Osteocyte (in vitro differentiated cells): Measurements from ENCODE around the gene WNK2. TPM values are rescaled to one million over a fixed set of nuclear protein-coding genes. Genes with fewer than 3 reads are reported as not detected.

Experiments used
- DNase-seq: peaks from one replicate; pipeline ENCODE4 v3.0.0; 2021; ENCODE audit warnings: mixed read lengths; ENCODE audit not compliant: unreplicated experiment; ENCODE audit errors: extremely low spot score
- H3K27ac Mint-ChIP-seq: one replicate; pipeline ENCODE4 v1.8.0; 2021; ENCODE audit warnings: mild to moderate bottlenecking, mixed read lengths; ENCODE audit not compliant: unreplicated experiment
- H3K27me3 Mint-ChIP-seq: one replicate; pipeline ENCODE4 v1.8.0; 2021; ENCODE audit warnings: mixed read lengths; ENCODE audit not compliant: unreplicated experiment
- H3K36me3 Mint-ChIP-seq: one replicate; pipeline ENCODE4 v1.8.0; 2021; ENCODE audit warnings: mixed read lengths; ENCODE audit not compliant: unreplicated experiment
- H3K4me1 Mint-ChIP-seq: one replicate; pipeline ENCODE4 v1.8.0; 2021; ENCODE audit warnings: mixed read lengths; ENCODE audit not compliant: unreplicated experiment
- H3K4me3 Mint-ChIP-seq: one replicate; pipeline ENCODE4 v1.8.0; 2021; ENCODE audit warnings: mild to moderate bottlenecking, moderate library complexity, mixed read lengths; ENCODE audit not compliant: unreplicated experiment
- H3K9me3 Mint-ChIP-seq: one replicate; pipeline ENCODE4 v1.8.0; 2021; ENCODE audit warnings: mixed read lengths; ENCODE audit not compliant: unreplicated experiment
- CTCF ChIP-seq: fragments of 200-600 bp; sonication (generic); IDR thresholded peaks from 2 replicates; pipeline ENCODE4 v1.5.0; 2021; ENCODE audit warnings: antibody characterized with exemption, mild to moderate bottlenecking, moderate library complexity
- total RNA-seq: library from RNA; stranded (reverse); gene quantifications from 2 replicates; pipeline ENCODE4 v1.2.1, GENCODE V29; 2021

The WNK2 gene
- total RNA-seq, 1 donor from 2014 or later: not detected

DNA sequence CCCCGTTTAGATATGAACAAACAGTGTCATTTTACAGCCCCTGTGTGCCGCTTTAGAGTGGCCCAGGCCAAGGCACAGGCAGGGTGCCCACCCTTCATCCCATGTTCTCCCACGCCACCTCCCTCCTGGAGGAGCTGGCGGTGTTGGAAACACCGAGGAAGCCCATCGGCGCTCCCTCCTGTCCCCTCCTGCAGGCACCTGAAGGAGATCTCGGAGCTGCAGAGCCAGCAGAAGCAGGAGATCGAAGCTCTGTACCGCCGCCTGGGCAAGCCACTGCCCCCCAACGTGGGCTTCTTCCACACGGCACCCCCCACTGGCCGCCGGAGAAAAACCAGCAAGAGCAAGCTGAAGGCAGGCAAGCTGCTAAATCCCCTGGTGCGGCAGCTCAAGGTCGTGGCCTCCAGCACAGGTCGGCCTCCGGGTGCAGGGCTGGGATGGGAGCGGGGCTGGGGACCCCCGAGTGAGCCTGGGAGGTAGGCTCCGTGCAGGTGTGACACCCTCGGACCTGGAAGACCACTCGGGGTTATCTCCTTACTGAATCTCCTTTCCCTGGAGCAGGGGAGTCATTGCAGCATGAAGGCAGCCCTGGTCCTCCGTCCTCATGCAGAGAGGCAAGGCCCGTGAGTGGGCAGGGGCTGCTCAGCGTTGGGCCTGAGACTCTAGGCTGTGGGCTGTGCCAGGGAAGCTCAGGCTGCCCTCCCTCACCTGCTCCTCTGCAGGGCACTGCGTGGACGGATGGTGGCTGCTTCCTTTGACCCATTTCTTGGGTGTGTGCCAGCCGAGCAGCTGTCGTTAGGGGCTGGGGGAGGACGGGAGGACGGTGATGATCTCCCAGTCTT, 113.9 kb downstream of the WNK2 start:
- no peaks in the 10 kb centered on the region for H3K9me3 Mint-ChIP-seq
- no peak overlapping the region for H3K4me3 Mint-ChIP-seq
- peaks cover 9% of the 10 kb centered on the region for H3K27me3 Mint-ChIP-seq
- DNase-seq: no peak
- no peak overlapping the region for H3K27ac Mint-ChIP-seq
- H3K4me1 Mint-ChIP-seq: no peaks in the 10 kb centered on the region
- H3K36me3 Mint-ChIP-seq: no peaks in the 10 kb centered on the region
- TF ChIP-seq CTCF: no peak

GRCh38 chr9:93298498-93299417, 114.8 kb downstream of the WNK2 start:
- DNase-seq: no peak
- no peaks in the 10 kb centered on the region for H3K9me3 Mint-ChIP-seq

GRCh38 chr9:93299418-93300174, 115.7 kb downstream of the WNK2 start:
- DNase-seq: no peak
- Mint-ChIP-seq H3K27ac (no peak overlapping the region), H3K27me3 (peaks cover 7% of the 10 kb centered on the region), H3K4me3 (no peak overlapping the region), H3K4me1 (no peaks in the 10 kb centered on the region), H3K36me3 (no peaks in the 10 kb centered on the region), H3K9me3 (no peaks in the 10 kb centered on the region)
- no peak for TF ChIP-seq CTCF

More at GRCh38 chr9:93298498-93299417, 114.8 kb downstream of the WNK2 start:
- peaks cover 9% of the 10 kb centered on the region for H3K27me3 Mint-ChIP-seq
- no peak overlapping the region for H3K4me3 Mint-ChIP-seq
- TF ChIP-seq CTCF: no peak
- no peaks in the 10 kb centered on the region for H3K4me1 Mint-ChIP-seq
- no peaks in the 10 kb centered on the region for H3K36me3 Mint-ChIP-seq
- H3K27ac Mint-ChIP-seq: no peak overlapping the region

GRCh38 chr9:93300175-93300572, 116.2 kb downstream of the WNK2 start:
- Mint-ChIP-seq H3K27me3 (peaks cover 6% of the 10 kb centered on the region), H3K4me1 (no peaks in the 10 kb centered on the region), H3K4me3 (no peak overlapping the region), H3K9me3 (no peaks in the 10 kb centered on the region), H3K36me3 (no peaks in the 10 kb centered on the region), H3K27ac (no peak overlapping the region)
- DNase-seq: no peak
- TF ChIP-seq CTCF: no peak
